ENCODE measurements around the gene SLC38A7.
"Not testable (repeated sequence)": the region's sequence is repeated elsewhere in the genome, so short reads cannot be mapped to it uniquely, and the experiment has no call there.

DNA sequence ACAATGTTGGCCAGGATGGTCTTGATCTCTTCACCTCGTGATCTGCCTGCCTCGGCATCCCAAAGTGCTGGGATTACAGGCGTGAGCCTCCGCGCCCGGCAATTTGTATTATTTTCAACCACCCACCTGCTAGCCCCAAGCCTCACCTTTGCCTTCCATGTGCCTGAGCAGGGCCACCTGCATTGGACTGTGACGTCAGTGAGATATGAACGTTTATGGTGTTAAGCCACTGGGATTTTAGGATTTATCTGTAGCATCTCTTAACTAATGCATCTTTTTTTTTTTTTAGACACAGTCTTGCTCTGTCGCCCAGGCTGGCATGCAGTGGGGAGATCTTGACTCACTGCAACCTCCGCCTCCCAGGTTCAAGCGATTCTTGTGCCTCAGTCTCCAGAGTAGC, 24.7 kb downstream of the SLC38A7 start:
- TF ChIP-seq, protein P1, sequence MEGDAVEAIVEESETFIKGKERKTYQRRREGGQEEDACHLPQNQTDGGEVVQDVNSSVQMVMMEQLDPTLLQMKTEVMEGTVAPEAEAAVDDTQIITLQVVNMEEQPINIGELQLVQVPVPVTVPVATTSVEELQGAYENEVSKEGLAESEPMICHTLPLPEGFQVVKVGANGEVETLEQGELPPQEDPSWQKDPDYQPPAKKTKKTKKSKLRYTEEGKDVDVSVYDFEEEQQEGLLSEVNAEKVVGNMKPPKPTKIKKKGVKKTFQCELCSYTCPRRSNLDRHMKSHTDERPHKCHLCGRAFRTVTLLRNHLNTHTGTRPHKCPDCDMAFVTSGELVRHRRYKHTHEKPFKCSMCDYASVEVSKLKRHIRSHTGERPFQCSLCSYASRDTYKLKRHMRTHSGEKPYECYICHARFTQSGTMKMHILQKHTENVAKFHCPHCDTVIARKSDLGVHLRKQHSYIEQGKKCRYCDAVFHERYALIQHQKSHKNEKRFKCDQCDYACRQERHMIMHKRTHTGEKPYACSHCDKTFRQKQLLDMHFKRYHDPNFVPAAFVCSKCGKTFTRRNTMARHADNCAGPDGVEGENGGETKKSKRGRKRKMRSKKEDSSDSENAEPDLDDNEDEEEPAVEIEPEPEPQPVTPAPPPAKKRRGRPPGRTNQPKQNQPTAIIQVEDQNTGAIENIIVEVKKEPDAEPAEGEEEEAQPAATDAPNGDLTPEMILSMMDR (IDR thresholded peaks at IDR 0.05), result not testable (repeated sequence)
- not testable (repeated sequence) for TF ChIP-seq POLR2A (IDR thresholded peaks at IDR 0.05)
